Astrocyte (in vitro differentiated cells and primary cell): ENCODE data around the gene APOF. TPM values are rescaled to one million over a fixed set of nuclear protein-coding genes. Genes with fewer than 3 reads are reported as not detected.
A peak's percentile ranks its signal among the peaks of the same experiment; 100 is the strongest.

Experiments used
- DNase-seq: peaks from one replicate; pipeline ENCODE4 v3.0.0-alpha.2; 2010; ENCODE audit warnings: low read depth
- FAIRE-seq: peaks from 2 replicates; lab custom pipeline; 2011; peaks lifted over from hg19 to GRCh38; lab: Jason Lieb, UNC
- H2AFZ ChIP-seq: 2 replicates; pipeline ENCODE4 v1.6.0; 2012; ENCODE audit warnings: low read depth, low read length, inconsistent platforms
- H3K27ac ChIP-seq: 2 replicates; pipeline ENCODE4 v1.5.1; 2011; ENCODE audit warnings: low read depth, low read length, inconsistent platforms
- H3K27me3 ChIP-seq: 2 replicates; pipeline ENCODE4 v1.6.0; 2011; ENCODE audit warnings: low read length, inconsistent platforms; ENCODE audit not compliant: insufficient read depth
- H3K36me3 ChIP-seq: 2 replicates; pipeline ENCODE4 v1.5.1; 2011; ENCODE audit warnings: low read length, inconsistent platforms; ENCODE audit not compliant: insufficient read depth
- H3K4me1 ChIP-seq: 2 replicates; pipeline ENCODE4 v1.5.1; 2011; ENCODE audit warnings: low read length, inconsistent platforms; ENCODE audit not compliant: insufficient read depth
- H3K4me2 ChIP-seq: 2 replicates; pipeline ENCODE4 v1.6.0; 2012; ENCODE audit warnings: low read length, inconsistent platforms
- H3K4me3 ChIP-seq: 2 replicates; pipeline ENCODE4 v1.5.1; 2011; ENCODE audit warnings: low read depth, mild to moderate bottlenecking, low read length, inconsistent platforms; ENCODE audit not compliant: insufficient read depth
- H3K79me2 ChIP-seq: 2 replicates; pipeline ENCODE4 v1.6.0; 2012; ENCODE audit warnings: mild to moderate bottlenecking, low read length, inconsistent platforms; ENCODE audit not compliant: insufficient read depth
- H3K9ac ChIP-seq: 2 replicates; pipeline ENCODE4 v1.6.0; 2012; ENCODE audit warnings: mild to moderate bottlenecking, low read length, inconsistent platforms
- H3K9me3 ChIP-seq: 2 replicates; pipeline ENCODE4 v1.5.1; 2012; ENCODE audit warnings: low read depth, mild to moderate bottlenecking, low read length, inconsistent platforms; ENCODE audit not compliant: insufficient read depth
- H4K20me1 ChIP-seq: 2 replicates; pipeline ENCODE4 v1.6.0; 2012; ENCODE audit warnings: low read length, inconsistent platforms; ENCODE audit not compliant: insufficient read depth
- H3K27ac Mint-ChIP-seq: one replicate; pipeline ENCODE4 v1.8.0; 2021; ENCODE audit warnings: mild to moderate bottlenecking, mixed read lengths; ENCODE audit not compliant: unreplicated experiment
- H3K27me3 Mint-ChIP-seq: one replicate; pipeline ENCODE4 v1.8.0; 2021; ENCODE audit warnings: low read depth, mixed read lengths; ENCODE audit not compliant: unreplicated experiment
- H3K36me3 Mint-ChIP-seq: one replicate; pipeline ENCODE4 v1.8.0; 2021; ENCODE audit warnings: low read depth, mixed read lengths; ENCODE audit not compliant: unreplicated experiment
- H3K4me1 Mint-ChIP-seq: one replicate; pipeline ENCODE4 v1.8.0; 2021; ENCODE audit warnings: low read depth, mixed read lengths; ENCODE audit not compliant: unreplicated experiment
- H3K4me3 Mint-ChIP-seq: one replicate; pipeline ENCODE4 v1.8.0; 2021; ENCODE audit warnings: mild to moderate bottlenecking, moderate library complexity, mixed read lengths; ENCODE audit not compliant: unreplicated experiment
- H3K9me3 Mint-ChIP-seq: one replicate; pipeline ENCODE4 v1.8.0; 2021; ENCODE audit warnings: mild to moderate bottlenecking, mixed read lengths; ENCODE audit not compliant: unreplicated experiment
- CTCF ChIP-seq: IDR thresholded peaks from 2 replicates; pipeline ENCODE4 v1.5.1; 2011; ENCODE audit warnings: low read depth, mild to moderate bottlenecking, inconsistent platforms, low read length, moderate library complexity; ENCODE audit not compliant: insufficient read depth
- EZH2 ChIP-seq: IDR thresholded peaks from 2 replicates; pipeline ENCODE4 v1.6.1; 2012; ENCODE audit warnings: mild to moderate bottlenecking, low read length, inconsistent platforms; ENCODE audit not compliant: insufficient read depth
- total RNA-seq: library from RNA; stranded (reverse); gene quantifications from 2 replicates; pipeline ENCODE4 v1.2.1, GENCODE V29; 2021

APOF gene
- total RNA-seq, 1 donor from 2014 or later: not detected

GRCh38 chr12:56377310-56377988 lies 14.8 kb upstream of the APOF start:
- no peak overlapping the region for H2AFZ ChIP-seq
- no peak overlapping the region for H3K27ac Mint-ChIP-seq
- no peak for DNase-seq

GRCh38 chr12:56375598-56376434 lies 13.2 kb upstream of the APOF start:
- Histone ChIP-seq H3K36me3 (no peaks in the 10 kb centered on the region), H3K4me3 (no peak overlapping the region), H4K20me1 (no peaks in the 10 kb centered on the region), H3K27me3 (no peaks in the 10 kb centered on the region), H3K4me1 (no peaks in the 10 kb centered on the region), H3K9me3 (no peaks in the 10 kb centered on the region), H3K9ac (no peak overlapping the region), H3K27ac (no peak overlapping the region), H3K4me2 (no peak overlapping the region), H3K79me2 (no peaks in the 10 kb centered on the region), H2AFZ (no peak overlapping the region)
- FAIRE-seq: no peak
- Mint-ChIP-seq H3K27me3 (no peaks in the 10 kb centered on the region), H3K4me3 (no peak overlapping the region), H3K4me1 (no peaks in the 10 kb centered on the region), H3K36me3 (no peaks in the 10 kb centered on the region), H3K27ac (no peak overlapping the region), H3K9me3 (peaks cover 6% of the 10 kb centered on the region)
- DNase-seq: no peak
- TF ChIP-seq EZH2: no peak
- TF ChIP-seq CTCF: no peak

More at GRCh38 chr12:56377310-56377988, 14.8 kb upstream of the APOF start:
- no peak for FAIRE-seq
- Histone ChIP-seq H3K4me1 (no peaks in the 10 kb centered on the region), H3K27me3 (peaks cover 2% of the 10 kb centered on the region), H3K9ac (no peak overlapping the region), H3K4me3 (no peak overlapping the region), H3K4me2 (no peak overlapping the region), H3K36me3 (no peaks in the 10 kb centered on the region), H3K79me2 (no peaks in the 10 kb centered on the region), H3K9me3 (no peaks in the 10 kb centered on the region), H4K20me1 (no peaks in the 10 kb centered on the region), H3K27ac (no peak overlapping the region)
- Mint-ChIP-seq H3K36me3 (no peaks in the 10 kb centered on the region), H3K4me3 (no peak overlapping the region), H3K27me3 (peaks cover 3% of the 10 kb centered on the region), H3K4me1 (no peaks in the 10 kb centered on the region), H3K9me3 (peaks cover 6% of the 10 kb centered on the region)
- TF ChIP-seq EZH2: no peak
- TF ChIP-seq CTCF: peak; percentile 9
